ENCODE data around the gene DNAAF8. TPM values are rescaled to one million over a fixed set of nuclear protein-coding genes. Genes with fewer than 3 reads are reported as not detected.

The DNAAF8 gene
- total RNA-seq, 1 donor = 1.7 TPM

DNA sequence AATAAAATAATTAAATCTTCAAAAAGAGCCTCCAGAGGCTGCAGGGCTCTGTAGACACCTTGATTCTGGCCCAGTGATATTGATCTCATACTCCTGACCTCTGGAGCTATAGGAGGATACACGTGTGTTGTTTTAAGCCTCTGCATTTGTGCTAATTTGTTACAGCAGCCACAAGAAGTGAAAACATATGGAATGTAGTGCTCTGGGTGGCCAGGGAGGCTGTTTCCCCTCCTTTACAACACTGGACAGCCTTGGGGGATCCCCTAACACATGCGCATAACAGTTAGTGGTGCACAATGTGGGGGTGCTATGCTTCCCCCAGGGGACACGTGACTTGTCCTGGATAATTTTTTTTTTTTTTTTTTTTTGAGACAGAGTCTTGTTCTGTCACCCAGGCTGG, 37.3 kb downstream of the DNAAF8 start:
- TF ChIP-seq, protein P1, sequence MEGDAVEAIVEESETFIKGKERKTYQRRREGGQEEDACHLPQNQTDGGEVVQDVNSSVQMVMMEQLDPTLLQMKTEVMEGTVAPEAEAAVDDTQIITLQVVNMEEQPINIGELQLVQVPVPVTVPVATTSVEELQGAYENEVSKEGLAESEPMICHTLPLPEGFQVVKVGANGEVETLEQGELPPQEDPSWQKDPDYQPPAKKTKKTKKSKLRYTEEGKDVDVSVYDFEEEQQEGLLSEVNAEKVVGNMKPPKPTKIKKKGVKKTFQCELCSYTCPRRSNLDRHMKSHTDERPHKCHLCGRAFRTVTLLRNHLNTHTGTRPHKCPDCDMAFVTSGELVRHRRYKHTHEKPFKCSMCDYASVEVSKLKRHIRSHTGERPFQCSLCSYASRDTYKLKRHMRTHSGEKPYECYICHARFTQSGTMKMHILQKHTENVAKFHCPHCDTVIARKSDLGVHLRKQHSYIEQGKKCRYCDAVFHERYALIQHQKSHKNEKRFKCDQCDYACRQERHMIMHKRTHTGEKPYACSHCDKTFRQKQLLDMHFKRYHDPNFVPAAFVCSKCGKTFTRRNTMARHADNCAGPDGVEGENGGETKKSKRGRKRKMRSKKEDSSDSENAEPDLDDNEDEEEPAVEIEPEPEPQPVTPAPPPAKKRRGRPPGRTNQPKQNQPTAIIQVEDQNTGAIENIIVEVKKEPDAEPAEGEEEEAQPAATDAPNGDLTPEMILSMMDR (IDR thresholded peaks at IDR 0.05; ENCODE audit: insufficient read depth, low read depth, low read length) = no peak
- no peak for DNase-seq (ENCODE audit: low read depth)
- H3K4me3 ChIP-seq (ENCODE audit: low read depth, low read length) = no peak overlapping the region

DNA sequence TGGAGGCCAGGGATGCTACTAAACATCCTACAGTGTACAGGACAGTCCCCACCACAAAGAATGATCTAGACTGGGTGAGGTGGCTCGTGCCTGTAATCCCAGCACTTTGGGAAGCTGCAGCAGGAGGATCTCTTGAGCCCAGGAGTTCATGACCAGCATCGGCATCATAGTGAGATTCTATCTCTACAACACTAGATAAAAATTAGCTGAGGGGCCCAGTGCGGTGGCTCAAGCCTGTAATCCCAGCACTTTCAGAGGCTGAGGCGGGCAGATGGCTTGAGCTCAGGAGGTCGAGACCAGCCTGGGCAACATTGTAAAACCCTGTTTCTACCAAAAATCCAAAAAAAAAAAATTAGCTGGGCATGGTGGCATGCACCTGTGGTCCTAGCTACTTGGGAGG, 38.0 kb downstream of the DNAAF8 start:
- no peak overlapping the region for H3K4me3 ChIP-seq (ENCODE audit: low read depth, low read length)
- TF ChIP-seq, protein P1 (IDR thresholded peaks at IDR 0.05; ENCODE audit: insufficient read depth, low read depth, low read length) = no peak
- DNase-seq (ENCODE audit: low read depth) = no peak

DNA sequence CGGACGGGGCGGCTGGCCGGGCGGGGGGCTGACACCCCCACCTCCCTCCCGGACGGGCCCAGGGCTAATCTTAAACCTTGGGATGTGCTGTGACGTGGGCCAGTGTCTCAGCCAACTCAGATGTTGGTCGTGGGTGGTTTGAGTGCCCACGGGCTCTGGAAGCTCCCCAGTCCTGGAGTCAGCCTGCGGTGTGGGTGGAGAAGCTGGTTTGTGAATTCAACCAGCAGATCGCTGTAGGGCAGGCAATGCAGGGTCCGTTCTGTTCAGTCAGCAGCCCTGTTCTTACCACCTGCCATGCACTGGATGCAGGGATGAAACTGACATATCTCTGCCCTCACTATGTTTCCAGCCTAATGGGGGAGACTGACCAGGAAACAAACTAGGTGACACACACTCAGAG, 40.7 kb downstream of the DNAAF8 start:
- TF ChIP-seq, protein P1 (IDR thresholded peaks at IDR 0.05; ENCODE audit: insufficient read depth, low read depth, low read length) = no peak
- H3K4me3 ChIP-seq (ENCODE audit: low read depth, low read length) = no peak overlapping the region
- DNase-seq (ENCODE audit: low read depth) = no peak

GRCh38 chr16:4776141-4776705, 41.9 kb downstream of the DNAAF8 start:
- H3K4me3 ChIP-seq (ENCODE audit: low read depth, low read length) = no peak overlapping the region
- no peak for DNase-seq (ENCODE audit: low read depth)
- TF ChIP-seq, protein P1 (IDR thresholded peaks at IDR 0.05; ENCODE audit: insufficient read depth, low read depth, low read length) = no peak

- no peak overlapping the region for H3K4me3 ChIP-seq (ENCODE audit: low read depth, low read length)
- TF ChIP-seq, protein P1 (IDR thresholded peaks at IDR 0.05; ENCODE audit: insufficient read depth, low read depth, low read length) = no peak
- DNase-seq (ENCODE audit: low read depth) = no peak
Measured at GRCh38 chr16:4777339-4778049, 43.2 kb downstream of the DNAAF8 start.

- DNase-seq (ENCODE audit: low read depth) = no peak
- no peak overlapping the region for H3K4me3 ChIP-seq (ENCODE audit: low read depth, low read length)
- TF ChIP-seq, protein P1 (IDR thresholded peaks at IDR 0.05; ENCODE audit: insufficient read depth, low read depth, low read length) = no peak
Measured at GRCh38 chr16:4778050-4778392, 43.7 kb downstream of the DNAAF8 start.

GRCh38 chr16:4780235-4780634, 45.9 kb downstream of the DNAAF8 start:
- TF ChIP-seq, protein P1 (IDR thresholded peaks at IDR 0.05; ENCODE audit: insufficient read depth, low read depth, low read length) = no peak
- peak; percentile 34 for DNase-seq (ENCODE audit: low read depth)
- no peak overlapping the region for H3K4me3 ChIP-seq (ENCODE audit: low read depth, low read length)
